ENCODE results near the gene LRRC28. TPM values are rescaled to one million over a fixed set of nuclear protein-coding genes. Genes with fewer than 3 reads are reported as not detected.

The LRRC28 gene
- total RNA-seq, 1 experiment from 2014 or later: 10.6 TPM

- no peak overlapping the region for H3K4me3 Mint-ChIP-seq (ENCODE audit: unreplicated experiment)
- H3K9me3 Mint-ChIP-seq (ENCODE audit: unreplicated experiment): no peaks in the 10 kb centered on the region
- no TSS peak for BruUV-seq (replicated peaks)
- TF ChIP-seq CTCF (IDR thresholded peaks at IDR 0.05; ENCODE audit: unreplicated experiment): no peak
- intact Hi-C loops (cut with micrococcal nuclease): no loop called here
- H3K4me1 Mint-ChIP-seq (ENCODE audit: insufficient read depth, unreplicated experiment): peaks cover 12% of the 10 kb centered on the region
- no peak for DNase-seq (ENCODE audit: unreplicated experiment)
- H3K27ac Mint-ChIP-seq (ENCODE audit: low read depth, unreplicated experiment): peak overlapping the region; percentile 47
- H3K27me3 Mint-ChIP-seq (ENCODE audit: insufficient read depth, unreplicated experiment): no peaks in the 10 kb centered on the region
- no peaks in the 10 kb centered on the region for H3K36me3 Mint-ChIP-seq (ENCODE audit: insufficient read depth, unreplicated experiment)
- CTCF ChIA-PET: interaction anchor here (0.6 to 0.7 kb wide), 2 partner anchors 9 to 127 kb away, joined by 3 to 4 read pairs; no protein-coding TSS in a partner anchor
- POLR2A ChIA-PET: interaction anchor here (0.6 kb wide), 1 partner anchor 153 kb away, joined by 3 read pairs; no protein-coding TSS in a partner anchor
Measured at GRCh38 chr15:99412626-99413025, 161.3 kb downstream of the LRRC28 start.

- no peak for DNase-seq (ENCODE audit: unreplicated experiment)
- peaks cover 2% of the 10 kb centered on the region for H3K4me1 Mint-ChIP-seq (ENCODE audit: insufficient read depth, unreplicated experiment)
- CTCF ChIA-PET: no interaction called here
Measured at GRCh38 chr15:99413955-99414754, 162.9 kb downstream of the LRRC28 start.

GRCh38 chr15:99414755-99415731 lies 163.8 kb downstream of the LRRC28 start:
- TF ChIP-seq CTCF (IDR thresholded peaks at IDR 0.05; ENCODE audit: unreplicated experiment): no peak
- ChIA-PET POLR2A (interaction anchor here (0.6 kb wide), 2 partner anchors 11 to 111 kb away, joined by 3 read pairs; no protein-coding TSS in a partner anchor), CTCF (interaction anchor here (1.0 kb wide), 1 partner anchor 128 kb away, joined by 3 read pairs; no protein-coding TSS in a partner anchor)
- Mint-ChIP-seq H3K27ac (ENCODE audit: low read depth, unreplicated experiment) (no peak overlapping the region), H3K4me3 (ENCODE audit: unreplicated experiment) (no peak overlapping the region), H3K4me1 (ENCODE audit: insufficient read depth, unreplicated experiment) (no peaks in the 10 kb centered on the region), H3K27me3 (ENCODE audit: insufficient read depth, unreplicated experiment) (no peaks in the 10 kb centered on the region), H3K9me3 (ENCODE audit: unreplicated experiment) (no peaks in the 10 kb centered on the region), H3K36me3 (ENCODE audit: insufficient read depth, unreplicated experiment) (no peaks in the 10 kb centered on the region)
- BruUV-seq (replicated peaks): no TSS peak
- peak; percentile 79 for DNase-seq (ENCODE audit: unreplicated experiment)
- intact Hi-C loops (cut with micrococcal nuclease): no loop called here

More at GRCh38 chr15:99413955-99414754, 162.9 kb downstream of the LRRC28 start:
- no TSS peak for BruUV-seq (replicated peaks)
- no peak overlapping the region for H3K27ac Mint-ChIP-seq (ENCODE audit: low read depth, unreplicated experiment)
- intact Hi-C loops (cut with micrococcal nuclease): no loop called here
- H3K27me3 Mint-ChIP-seq (ENCODE audit: insufficient read depth, unreplicated experiment): no peaks in the 10 kb centered on the region
- no peaks in the 10 kb centered on the region for H3K9me3 Mint-ChIP-seq (ENCODE audit: unreplicated experiment)
- POLR2A ChIA-PET: interaction anchor here (0.6 kb wide), 1 partner anchor 12 kb away, joined by 3 read pairs; no protein-coding TSS in a partner anchor
- H3K36me3 Mint-ChIP-seq (ENCODE audit: insufficient read depth, unreplicated experiment): no peaks in the 10 kb centered on the region
- no peak overlapping the region for H3K4me3 Mint-ChIP-seq (ENCODE audit: unreplicated experiment)
- TF ChIP-seq CTCF (IDR thresholded peaks at IDR 0.05; ENCODE audit: unreplicated experiment): no peak

Measured in MCF 10A (cell line).